ENCODE results near the gene RNU6-7. TPM values are rescaled to one million over a fixed set of nuclear protein-coding genes. Genes with fewer than 3 reads are reported as not detected.

Gene RNU6-7
- total RNA-seq, 2 donors from 2014 or later = not detected

DNA sequence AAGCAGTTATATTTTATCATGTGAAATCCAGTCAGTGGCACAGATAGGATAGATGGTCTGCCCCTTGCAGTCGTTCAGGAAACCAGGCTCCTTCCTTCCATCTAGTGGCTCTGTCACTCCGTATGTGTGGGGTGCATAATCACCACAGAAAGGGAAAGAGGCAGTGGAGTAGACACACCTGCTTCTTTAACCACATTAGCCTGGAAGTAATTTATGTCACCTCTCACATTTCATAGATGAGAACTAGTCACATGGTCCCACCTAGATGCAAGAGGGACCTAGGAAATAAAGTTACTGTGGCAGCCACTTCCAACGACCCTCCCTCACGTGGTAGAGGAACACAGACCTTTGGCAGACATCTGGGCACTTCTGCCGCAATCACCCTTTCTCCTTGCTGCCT is 15.5 kb downstream of the RNU6-7 start:
- H3K27ac Mint-ChIP-seq = no peak overlapping the region
- no peaks in the 10 kb centered on the region for H3K27me3 Mint-ChIP-seq (ENCODE audit: insufficient read depth)
- Histone ChIP-seq H3K9me3 (ENCODE audit: control insufficient read depth, low read length) (peaks cover 4% of the 10 kb centered on the region), H3K4me3 (ENCODE audit: low read length) (no peak overlapping the region), H3K9ac (ENCODE audit: extremely low read depth, low read length, poor library complexity, severe bottlenecking) (no peak overlapping the region), H3K27ac (ENCODE audit: low read depth, low read length) (no peak overlapping the region), H3K36me3 (ENCODE audit: control insufficient read depth, insufficient read depth, low read length) (no peaks in the 10 kb centered on the region), H3K27me3 (ENCODE audit: control insufficient read depth, insufficient read depth, low read length, poor library complexity, severe bottlenecking) (no peaks in the 10 kb centered on the region), H3K4me1 (ENCODE audit: control insufficient read depth, insufficient read depth, low read length) (no peaks in the 10 kb centered on the region)
- peaks cover 24% of the 10 kb centered on the region for H3K4me1 Mint-ChIP-seq
- WGBS, 2 experiments (ENCODE audit: insufficient coverage in 1 of 2, insufficient read length in 1 of 2) = 78 to 82% methylated on average over 4 to 5 of the region's 5 CpGs
- TF ChIP-seq, protein P1, sequence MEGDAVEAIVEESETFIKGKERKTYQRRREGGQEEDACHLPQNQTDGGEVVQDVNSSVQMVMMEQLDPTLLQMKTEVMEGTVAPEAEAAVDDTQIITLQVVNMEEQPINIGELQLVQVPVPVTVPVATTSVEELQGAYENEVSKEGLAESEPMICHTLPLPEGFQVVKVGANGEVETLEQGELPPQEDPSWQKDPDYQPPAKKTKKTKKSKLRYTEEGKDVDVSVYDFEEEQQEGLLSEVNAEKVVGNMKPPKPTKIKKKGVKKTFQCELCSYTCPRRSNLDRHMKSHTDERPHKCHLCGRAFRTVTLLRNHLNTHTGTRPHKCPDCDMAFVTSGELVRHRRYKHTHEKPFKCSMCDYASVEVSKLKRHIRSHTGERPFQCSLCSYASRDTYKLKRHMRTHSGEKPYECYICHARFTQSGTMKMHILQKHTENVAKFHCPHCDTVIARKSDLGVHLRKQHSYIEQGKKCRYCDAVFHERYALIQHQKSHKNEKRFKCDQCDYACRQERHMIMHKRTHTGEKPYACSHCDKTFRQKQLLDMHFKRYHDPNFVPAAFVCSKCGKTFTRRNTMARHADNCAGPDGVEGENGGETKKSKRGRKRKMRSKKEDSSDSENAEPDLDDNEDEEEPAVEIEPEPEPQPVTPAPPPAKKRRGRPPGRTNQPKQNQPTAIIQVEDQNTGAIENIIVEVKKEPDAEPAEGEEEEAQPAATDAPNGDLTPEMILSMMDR (conservative IDR thresholded peaks at IDR 0.05) = no peak
- peaks cover 5% of the 10 kb centered on the region for H3K36me3 Mint-ChIP-seq (ENCODE audit: low read depth)
- H3K4me3 Mint-ChIP-seq = no peak overlapping the region
- DNase-seq = no peak
- peaks cover 13% of the 10 kb centered on the region for H3K9me3 Mint-ChIP-seq

DNA sequence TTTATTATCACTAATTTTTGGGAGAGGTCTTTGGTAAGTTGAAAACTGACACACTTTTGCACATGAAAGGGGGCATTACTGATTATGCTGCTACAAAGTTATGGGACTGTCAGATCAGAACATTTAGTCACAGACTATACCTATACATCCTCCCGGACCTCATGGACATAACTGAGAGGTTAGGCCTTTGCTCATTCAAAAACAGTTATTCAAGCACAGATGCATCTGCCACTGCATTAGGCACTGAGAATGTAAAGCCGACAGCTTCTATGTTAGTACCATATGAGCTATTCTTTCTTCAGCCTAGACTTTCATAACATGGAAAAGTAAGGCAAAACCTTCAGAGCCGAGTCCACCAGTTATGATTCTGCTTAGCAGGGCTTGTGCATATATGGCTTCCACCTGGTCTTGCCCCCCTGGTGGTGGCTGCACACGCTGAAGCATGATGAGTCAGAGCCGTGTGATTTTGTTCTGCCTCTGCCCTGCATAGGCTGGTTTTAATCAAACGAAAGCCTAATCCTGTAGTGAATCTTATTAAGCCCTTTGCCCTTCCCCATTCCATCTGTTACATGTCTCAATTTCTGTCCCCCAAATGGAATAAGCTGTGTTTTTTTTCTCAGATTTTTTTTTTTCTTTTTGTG is 23.0 kb downstream of the RNU6-7 start:
- Histone ChIP-seq H3K9me3 (ENCODE audit: control insufficient read depth, low read length) (no peaks in the 10 kb centered on the region), H3K27me3 (ENCODE audit: control insufficient read depth, insufficient read depth, low read length, poor library complexity, severe bottlenecking) (no peaks in the 10 kb centered on the region), H3K27ac (ENCODE audit: low read depth, low read length) (no peak overlapping the region), H3K4me1 (ENCODE audit: control insufficient read depth, insufficient read depth, low read length) (peaks cover 16% of the 10 kb centered on the region), H3K9ac (ENCODE audit: extremely low read depth, low read length, poor library complexity, severe bottlenecking) (peak overlapping the region; percentile 29), H3K4me3 (ENCODE audit: low read length) (no peak overlapping the region), H3K36me3 (ENCODE audit: control insufficient read depth, insufficient read depth, low read length) (no peaks in the 10 kb centered on the region)
- Mint-ChIP-seq H3K4me3 (no peak overlapping the region), H3K9me3 (no peaks in the 10 kb centered on the region), H3K4me1 (peaks cover 57% of the 10 kb centered on the region), H3K36me3 (ENCODE audit: low read depth) (no peaks in the 10 kb centered on the region), H3K27ac (peak overlapping the region; percentile 74), H3K27me3 (ENCODE audit: insufficient read depth) (no peaks in the 10 kb centered on the region)
- 63 to 65% methylated on average over 6 of the region's 6 CpGs for WGBS, 2 experiments (ENCODE audit: insufficient coverage in 1 of 2, insufficient read length in 1 of 2)
- TF ChIP-seq, protein P1 (conservative IDR thresholded peaks at IDR 0.05) = peak; percentile 67
- peak; percentile 65 for DNase-seq

DNA sequence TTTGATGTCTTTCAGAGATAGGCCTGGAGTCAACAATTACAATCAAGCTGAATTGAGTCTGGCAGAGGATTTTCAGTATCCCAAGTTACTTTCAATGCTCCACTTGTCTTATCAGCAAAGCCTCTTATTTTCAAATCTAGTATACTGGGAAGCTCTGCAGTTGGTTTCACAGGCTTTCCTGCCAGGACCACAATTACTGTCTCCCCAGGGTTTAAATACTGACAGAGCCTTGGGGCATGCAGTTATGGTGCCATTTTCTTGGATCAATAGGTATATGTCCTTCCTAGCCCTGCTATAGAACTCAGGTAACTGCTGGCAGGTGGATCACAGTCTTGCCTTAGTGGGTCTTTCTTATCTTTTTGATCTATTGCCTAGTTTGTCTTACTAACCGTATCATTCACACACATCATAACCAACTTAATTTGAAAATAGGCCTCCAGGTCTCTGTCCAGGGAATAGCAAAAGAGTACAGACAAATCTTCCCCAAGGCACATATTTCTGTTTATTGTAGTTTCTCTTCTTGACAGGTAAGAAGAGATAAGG is 23.6 kb downstream of the RNU6-7 start:
- Histone ChIP-seq H3K36me3 (ENCODE audit: control insufficient read depth, insufficient read depth, low read length) (no peaks in the 10 kb centered on the region), H3K27me3 (ENCODE audit: control insufficient read depth, insufficient read depth, low read length, poor library complexity, severe bottlenecking) (no peaks in the 10 kb centered on the region), H3K9ac (ENCODE audit: extremely low read depth, low read length, poor library complexity, severe bottlenecking) (peak overlapping the region; percentile 29), H3K9me3 (ENCODE audit: control insufficient read depth, low read length) (no peaks in the 10 kb centered on the region), H3K4me1 (ENCODE audit: control insufficient read depth, insufficient read depth, low read length) (peaks cover 18% of the 10 kb centered on the region), H3K4me3 (ENCODE audit: low read length) (peak overlapping the region; percentile 66), H3K27ac (ENCODE audit: low read depth, low read length) (no peak overlapping the region)
- DNase-seq = peak; percentile 51
- TF ChIP-seq, protein P1 (conservative IDR thresholded peaks at IDR 0.05) = no peak
- Mint-ChIP-seq H3K27ac (peak overlapping the region; percentile 74), H3K4me3 (no peak overlapping the region), H3K4me1 (peaks cover 58% of the 10 kb centered on the region), H3K36me3 (ENCODE audit: low read depth) (no peaks in the 10 kb centered on the region), H3K27me3 (ENCODE audit: insufficient read depth) (no peaks in the 10 kb centered on the region), H3K9me3 (no peaks in the 10 kb centered on the region)
- 57 to 100% methylated on average over 1 of the region's 1 CpG for WGBS, 2 experiments (ENCODE audit: insufficient coverage in 1 of 2, insufficient read length in 1 of 2)

Data from endodermal cell (in vitro differentiated cells).